NCI-H187 treated with DMSO at 0.1 percent for 48 hours (cell line): ENCODE data around the gene IL17C.
A peak's percentile ranks its signal among the peaks of the same experiment; 100 is the strongest.
"Not testable (repeated sequence)": the region's sequence is repeated elsewhere in the genome, so short reads cannot be mapped to it uniquely, and the experiment has no call there.

ENCODE experiments used
- DNase-seq: peaks from one replicate; lab custom pipeline; 2025; lab: John Stamatoyannopoulos, UW

IL17C gene, protein sequence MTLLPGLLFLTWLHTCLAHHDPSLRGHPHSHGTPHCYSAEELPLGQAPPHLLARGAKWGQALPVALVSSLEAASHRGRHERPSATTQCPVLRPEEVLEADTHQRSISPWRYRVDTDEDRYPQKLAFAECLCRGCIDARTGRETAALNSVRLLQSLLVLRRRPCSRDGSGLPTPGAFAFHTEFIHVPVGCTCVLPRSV

DNA sequence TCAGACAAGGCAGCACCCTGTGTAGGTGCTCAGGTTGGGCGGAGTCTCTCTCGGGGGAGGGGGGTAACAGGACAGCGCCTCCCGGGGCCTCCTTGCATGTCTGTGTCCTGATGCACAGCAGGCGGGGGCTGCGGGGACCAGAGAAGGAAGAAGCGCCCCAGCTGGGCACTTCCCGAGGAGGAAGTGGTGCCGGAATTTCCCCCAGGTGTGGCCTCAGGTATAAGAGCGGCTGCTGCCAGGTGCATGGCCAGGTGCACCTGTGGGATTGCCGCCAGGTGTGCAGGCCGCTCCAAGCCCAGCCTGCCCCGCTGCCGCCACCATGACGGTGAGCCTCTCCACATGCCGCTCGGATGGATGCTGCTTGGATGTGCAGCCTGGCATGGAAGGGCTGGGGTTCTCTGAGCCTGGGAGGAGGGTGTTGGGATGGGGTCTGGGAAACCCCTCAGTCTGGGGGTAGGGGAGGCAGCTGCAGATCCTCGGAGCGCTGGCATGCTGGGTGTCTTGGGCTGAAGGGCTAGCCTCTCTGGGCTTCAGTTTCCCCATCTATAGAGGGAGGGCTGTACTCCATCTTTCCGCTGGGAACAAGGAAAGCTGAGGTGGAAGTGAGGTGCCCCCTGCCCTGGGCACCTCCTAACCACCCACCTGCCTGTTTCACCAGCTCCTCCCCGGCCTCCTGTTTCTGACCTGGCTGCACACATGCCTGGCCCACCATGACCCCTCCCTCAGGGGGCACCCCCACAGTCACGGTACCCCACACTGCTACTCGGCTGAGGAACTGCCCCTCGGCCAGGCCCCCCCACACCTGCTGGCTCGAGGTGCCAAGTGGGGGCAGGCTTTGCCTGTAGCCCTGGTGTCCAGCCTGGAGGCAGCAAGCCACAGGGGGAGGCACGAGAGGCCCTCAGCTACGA, at the start of gene IL17C:
IL17C (plus strand) TSS at position 250 of the 908 bp plus-strand sequence; CDS start at position 320, 70 bp downstream.
- peak; percentile 37 for DNase-seq

DNA sequence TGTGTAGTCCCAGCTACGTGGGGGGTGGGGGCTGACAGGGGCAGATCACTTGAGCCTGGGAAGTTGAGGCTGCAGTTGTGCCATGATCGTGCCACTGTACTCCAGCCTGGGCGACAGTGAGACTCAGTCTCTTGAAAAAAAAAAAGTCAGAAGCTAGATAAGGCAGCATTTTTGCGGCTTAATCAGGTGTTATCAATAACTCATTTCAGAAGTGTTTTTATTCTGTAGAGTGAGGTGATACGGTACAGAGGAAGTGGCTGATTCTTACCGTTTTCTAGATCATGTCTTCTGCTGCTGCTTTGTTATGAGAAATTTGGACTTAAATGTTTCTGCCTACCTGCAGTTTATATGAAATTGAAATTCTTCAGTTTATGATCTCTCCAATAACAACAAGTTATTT, 49.6 kb upstream of the IL17C start:
- DNase-seq = no peak

DNA sequence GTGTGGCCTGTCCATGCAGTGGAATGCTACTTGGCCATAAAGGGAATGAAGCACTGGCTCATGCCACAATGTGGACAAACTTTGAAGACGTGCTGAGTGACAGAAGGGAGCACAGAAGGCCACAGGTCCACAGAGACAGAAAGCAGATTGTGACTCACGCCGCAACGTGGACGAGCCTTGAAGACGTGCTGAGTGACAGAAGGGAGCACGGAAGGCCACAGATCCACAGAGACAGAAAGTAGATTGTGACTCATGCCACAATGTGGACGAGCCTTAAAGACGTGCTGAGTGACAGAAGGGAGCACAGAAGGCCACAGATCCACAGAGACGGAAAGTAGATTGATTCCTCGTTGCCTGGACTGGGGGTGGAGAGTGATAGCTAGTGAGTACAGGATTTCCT, 48.9 kb upstream of the IL17C start:
- no peak for DNase-seq

DNA sequence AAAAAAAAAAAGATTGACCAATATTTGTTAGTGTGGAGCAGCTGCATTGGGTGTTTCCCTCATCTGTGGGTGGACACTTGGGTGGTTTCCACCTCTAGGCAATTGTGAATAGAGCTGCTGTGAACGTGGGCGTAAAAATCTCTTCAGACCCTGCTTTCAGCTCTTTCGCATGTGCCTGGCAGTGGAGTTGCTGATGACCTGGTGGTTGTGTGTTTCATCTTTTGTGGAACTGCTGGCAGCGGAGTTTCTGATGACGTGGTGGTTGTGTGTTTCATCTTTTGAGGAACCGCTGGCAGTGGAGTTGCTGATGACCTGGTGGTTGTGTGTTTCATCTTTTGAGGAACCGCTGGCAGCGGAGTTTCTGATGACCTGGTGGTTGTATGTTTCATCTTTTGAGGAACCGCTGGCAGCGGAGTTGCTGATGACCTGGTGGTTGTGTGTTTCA, 46.8 kb upstream of the IL17C start:
- DNase-seq = no peak

DNA sequence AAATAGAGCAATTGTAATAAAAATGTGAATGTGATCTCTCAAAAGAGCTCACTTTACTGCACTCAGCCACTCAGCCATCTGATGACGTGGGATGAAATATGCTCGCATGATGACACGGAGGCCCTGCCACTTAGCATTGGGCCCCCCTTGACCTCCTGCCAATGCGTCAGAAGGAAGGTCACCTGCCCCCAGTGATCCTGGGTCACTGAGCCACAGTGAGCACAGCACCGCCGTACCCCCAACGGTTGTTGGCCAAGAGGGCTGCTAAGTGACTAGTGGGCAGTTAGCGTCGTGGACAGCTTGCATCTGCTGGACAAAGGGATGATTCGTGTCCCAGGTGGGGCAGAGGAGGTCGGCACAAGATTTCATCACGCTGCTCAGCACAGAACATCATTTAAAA, 45.3 kb upstream of the IL17C start:
- no peak for DNase-seq

DNA sequence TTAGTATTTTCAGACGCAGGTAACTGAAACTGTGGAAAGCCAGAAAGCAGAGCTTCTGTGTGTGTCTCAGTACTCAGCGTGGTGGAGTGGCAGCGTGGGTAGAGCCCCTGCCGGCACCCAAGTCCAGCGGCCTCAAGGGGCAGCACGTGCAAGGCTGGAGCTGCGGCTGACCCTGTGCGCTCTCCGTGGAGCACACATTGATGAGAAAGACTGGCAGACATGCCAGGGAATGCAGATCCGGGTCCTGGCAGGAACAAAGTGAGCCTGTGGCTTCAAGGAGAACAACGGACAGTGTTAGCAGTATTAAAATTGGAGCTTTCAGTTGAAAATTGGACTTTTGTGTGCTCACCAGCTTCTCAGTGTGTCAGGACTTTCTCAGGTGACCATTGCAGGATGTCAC, 44.9 kb upstream of the IL17C start:
- DNase-seq = no peak

DNA sequence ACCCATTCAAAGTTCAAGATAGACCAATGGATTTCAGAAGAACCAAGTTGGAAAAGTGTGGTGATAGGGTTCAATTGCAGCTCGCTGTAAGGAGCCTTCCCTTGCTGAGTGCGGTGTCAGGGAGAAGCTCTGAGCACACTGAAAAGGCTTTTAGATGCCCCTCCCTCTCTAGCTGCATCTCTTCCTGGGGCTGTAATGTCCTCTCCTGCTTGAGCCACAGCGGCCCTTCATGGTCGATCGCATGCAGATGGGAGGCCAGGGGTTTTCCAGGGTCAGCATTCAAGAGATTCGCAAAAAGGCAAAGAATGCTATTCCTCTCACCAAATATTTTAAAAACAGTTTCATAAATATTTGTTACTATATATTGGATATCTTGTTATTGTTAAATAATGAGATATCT, 44.5 kb upstream of the IL17C start:
- DNase-seq = no peak

DNA sequence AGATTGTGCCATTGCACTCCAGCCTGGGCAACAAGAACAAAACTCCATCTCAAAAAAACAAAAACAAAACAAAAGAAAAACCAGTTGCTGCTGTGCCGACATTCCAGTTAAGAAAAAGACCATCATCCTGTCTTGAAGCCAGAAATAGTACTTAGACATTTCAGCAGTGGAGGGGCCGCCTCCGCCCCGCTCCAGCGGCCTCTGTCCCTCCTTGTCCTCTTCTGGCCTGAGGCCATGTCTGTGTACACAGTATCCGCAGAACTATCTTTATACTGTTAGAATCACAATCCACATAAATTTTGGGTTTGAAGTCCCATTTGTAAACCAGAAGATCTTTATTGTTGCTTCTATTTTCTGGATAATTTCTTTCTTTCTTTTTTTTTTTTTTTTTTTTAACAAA, 43.3 kb upstream of the IL17C start:
- no peak for DNase-seq

DNA sequence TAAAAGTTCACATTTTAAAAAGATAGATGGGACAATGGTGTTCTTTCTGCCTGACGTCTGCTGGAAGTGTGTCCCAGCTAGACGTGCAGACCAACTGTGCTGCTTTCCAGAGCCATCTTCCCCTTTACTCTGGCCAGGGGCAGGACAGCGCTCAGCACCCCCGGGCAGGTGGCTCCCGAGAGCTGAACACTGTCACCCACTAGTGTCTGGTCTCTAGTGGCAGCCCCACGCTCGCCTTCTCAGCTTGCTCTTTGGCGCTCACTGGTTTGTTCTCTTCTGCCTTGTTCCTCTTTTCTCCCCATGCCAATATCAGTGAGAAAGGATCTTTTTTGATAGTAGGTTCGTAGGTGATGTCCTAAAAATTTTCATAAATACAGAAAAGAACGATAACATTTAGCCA, 42.5 kb upstream of the IL17C start:
- no peak for DNase-seq

DNA sequence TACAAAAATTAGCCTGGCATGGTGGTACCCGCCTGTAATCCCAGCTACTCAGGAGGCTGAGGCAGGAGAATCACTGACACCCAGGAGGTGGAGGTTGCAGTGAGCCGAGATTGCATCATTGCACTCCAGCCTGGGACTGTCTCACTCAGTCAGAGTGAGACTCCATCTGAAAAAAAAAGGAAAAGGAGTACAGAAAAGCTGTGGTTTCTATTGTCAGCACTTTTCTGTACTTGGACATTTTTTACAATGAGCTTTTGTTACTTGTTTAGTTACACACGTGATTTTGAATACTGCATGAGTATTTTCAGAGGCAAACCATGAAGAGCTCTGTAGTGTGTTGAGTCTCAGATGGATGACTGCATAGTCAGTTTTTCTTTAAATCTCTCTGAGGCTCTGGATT, 41.9 kb upstream of the IL17C start:
- DNase-seq = no peak

DNA sequence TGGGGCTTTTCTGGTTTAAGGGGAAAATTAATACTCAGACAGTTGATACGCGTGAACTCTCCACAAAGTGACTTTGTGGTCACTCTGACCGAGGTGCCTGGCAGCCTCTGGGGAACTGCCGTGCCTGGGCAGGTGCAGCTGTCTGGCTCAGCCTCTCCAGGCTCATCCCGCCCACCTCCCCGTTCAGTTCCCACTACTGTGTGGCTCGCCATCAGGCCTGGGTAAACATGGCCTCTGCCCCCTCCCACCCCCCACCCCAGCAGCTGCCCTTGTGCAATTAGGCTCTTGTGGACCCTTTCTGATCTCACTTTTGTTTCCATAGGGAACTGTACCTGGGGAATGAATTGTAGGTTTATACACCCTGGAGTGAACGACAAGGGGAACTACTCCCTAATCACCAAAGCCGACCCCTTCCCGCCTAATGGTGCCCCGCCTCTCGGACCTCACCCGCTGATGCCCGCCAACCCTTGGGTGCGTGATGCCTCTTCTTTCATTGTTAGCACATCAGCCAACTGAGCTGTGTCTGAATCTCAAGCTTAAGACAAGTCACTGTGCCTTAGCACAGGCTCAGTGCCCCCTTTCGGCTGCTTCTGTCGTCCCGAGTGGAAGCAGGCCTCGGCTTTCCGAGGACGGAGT, 40.4 kb upstream of the IL17C start:
- no peak for DNase-seq

DNA sequence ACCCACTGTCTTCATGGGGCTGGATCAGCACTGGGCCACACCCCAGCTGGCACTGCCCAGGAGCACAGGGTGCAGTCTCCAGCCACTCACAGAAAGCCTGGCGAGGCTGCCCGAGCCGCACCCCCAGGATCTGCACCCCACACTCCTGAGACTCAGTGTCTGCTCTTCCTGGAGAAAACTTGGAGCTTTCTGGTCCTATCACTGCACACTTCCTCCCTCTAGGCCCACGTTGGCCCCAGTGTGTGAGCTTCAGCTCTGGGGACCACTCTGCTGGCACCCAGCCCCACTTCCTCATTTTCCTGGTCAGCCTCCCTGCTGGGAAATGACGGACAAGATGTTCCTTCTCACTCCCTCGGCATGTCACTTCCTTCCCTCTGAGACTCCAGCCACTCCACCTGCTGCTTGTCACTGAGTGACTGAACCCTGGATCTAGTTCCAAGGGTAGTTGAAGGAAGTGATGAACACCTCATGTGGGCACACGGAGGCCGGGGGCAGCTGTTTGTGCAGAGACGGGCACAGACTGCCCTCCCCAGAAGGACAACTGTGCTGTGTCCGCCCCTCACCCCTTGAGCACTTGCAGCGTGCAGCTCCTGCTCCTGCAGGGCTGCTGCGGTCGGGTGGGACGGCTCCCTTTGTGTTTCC, 39.2 kb upstream of the IL17C start:
- no peak for DNase-seq

DNA sequence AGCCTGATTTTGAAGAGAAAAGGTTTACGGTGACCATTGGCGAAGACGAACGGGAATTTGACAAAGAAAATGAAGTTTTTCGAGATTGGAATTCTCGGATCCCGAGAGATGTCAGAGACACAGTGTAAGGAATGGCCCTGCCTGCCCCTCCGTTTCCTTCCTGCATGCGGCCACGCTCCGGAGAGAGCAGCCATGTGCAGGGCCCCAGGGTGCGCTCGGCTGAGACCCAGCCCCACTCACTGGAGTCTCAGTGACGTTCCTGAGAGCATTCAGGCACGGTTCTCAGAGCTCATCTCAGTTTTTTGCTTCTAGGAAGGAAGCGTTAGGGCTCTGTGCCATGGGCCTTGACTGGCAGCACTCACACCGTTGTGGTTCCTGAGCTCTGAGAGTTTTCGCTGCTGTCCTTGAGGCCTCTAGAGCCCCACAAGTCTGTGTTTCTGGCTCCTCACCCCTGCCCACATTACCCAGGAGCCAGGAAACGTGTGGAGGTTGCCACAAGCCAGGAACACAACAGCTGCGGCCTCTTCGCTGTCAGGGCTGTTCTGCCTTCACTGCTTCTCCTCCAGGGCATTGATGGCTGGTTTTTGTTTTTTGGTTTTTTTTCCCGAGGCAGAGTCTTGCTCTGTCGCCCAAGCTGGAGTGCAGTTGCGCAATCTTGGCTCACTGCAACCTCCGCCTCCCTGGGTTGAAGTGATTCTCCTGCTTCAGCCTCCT, 38.4 kb upstream of the IL17C start:
- DNase-seq = no peak

DNA sequence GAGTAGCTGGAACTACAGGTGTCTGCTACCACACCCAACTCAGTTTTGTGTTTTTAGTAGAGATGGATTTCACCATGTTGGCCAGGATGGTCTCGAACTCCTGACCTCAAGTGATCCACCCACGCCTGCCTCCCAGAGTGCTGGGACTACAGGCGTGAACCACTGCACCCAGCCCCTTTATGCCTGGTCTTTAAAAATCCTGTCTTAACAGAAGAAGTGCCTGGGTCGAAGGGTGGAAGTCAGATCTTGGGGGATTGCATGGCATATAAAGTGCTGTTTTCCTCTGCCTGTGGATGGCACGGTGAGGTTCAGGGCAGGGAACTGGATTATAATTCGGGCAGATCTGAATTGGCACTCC, 37.9 kb upstream of the IL17C start:
- no peak for DNase-seq

DNA sequence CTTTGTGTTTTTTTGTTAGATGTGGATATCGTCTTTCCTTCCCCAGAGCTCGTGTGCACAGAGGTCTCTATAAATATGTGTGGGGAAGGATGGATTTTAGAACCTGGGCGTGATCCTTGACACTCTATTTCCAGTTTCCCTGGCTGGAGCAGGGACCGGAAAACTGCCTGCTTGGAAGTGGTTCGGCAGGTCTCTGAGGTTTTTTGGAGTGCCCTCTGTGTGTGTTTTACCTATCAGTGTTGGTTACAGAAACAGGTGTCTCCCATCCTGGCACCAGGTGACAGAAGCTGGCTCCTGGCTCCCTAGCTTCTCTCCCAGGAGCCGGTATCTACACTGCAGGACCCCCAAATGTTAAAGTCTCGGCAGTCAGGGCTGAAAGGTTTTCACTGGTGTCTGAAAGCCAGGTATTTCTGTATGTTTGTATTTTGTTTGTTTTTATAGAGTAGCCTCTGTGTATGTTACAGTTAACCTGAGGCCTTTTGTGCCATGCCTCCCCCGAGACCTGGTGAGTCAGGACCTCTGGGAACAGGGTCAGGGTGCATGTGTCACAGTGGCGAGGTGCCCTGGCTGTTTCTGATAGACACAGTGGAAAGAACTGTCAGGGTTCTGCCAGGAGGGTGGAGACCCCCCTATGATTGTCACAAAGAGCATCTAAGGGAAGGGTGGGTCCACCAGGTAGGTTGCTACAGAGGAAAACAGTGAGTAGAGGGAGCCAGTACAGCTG, 36.9 kb upstream of the IL17C start:
- no peak for DNase-seq

DNA sequence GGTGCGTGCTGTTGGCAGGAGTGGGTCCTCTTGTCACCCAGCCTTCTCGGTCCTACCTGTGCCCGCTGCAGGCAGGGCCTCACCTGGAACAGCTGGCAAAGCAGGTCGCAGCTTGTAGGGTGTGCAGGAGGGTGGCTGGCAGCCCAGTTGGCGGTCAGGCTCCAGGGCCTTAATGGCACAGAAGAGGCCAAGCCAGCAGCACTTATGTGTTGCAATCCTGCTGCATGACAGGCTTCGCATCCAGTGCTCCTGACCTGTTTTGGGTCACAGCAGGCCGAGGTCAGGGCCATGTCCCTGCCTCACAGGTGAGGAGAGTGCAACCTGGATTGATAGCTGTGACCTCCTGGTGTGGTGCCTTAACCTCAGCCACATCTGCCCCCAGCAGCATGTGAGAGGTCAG, 36.3 kb upstream of the IL17C start:
- no peak for DNase-seq

DNA sequence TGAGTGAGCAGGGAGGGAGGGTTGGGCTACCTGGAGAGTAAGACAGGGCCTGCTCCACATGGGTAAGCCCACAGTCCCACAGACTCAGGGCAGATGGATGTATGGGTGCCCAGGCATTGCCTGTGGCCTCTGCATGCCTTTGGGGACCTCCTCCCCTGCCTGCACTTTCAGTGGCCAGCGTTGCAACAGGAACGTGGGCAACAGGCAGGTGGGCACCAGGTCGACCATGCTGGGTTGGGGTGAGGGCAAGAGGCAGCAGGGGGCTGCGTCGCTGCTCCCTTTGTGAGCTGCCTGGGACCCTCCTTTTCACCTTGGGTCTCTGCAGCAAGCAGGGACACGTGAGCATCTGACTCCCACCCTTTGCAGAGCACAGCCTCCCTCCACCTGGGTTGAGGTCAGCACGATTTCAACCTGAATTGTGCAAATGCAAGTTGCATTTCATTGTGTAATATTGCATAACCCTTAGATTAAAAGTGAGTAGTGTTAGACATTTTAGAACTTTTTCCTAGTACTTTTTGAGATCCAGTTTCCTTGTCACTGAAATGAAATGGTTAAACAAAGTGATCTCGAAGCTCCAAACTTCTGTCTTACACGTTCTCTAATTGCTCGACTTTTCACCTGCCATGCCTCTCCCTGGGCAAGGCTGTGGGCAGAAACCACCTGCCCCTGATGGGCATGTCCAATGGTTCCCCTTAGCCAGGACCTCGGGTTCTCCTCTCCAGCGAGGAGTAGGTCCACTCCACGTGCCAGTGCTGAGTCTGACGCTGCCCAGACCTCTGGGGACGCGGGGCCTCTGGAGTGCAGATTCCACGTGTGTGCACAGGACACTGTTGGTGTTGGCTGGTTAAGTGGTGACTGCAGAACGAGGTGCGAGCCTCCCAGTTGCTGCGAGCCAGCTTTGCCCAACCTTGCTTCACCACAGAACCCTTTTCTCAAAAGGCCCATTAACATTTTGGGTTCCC, 32.9 kb upstream of the IL17C start:
- DNase-seq = no peak

DNA sequence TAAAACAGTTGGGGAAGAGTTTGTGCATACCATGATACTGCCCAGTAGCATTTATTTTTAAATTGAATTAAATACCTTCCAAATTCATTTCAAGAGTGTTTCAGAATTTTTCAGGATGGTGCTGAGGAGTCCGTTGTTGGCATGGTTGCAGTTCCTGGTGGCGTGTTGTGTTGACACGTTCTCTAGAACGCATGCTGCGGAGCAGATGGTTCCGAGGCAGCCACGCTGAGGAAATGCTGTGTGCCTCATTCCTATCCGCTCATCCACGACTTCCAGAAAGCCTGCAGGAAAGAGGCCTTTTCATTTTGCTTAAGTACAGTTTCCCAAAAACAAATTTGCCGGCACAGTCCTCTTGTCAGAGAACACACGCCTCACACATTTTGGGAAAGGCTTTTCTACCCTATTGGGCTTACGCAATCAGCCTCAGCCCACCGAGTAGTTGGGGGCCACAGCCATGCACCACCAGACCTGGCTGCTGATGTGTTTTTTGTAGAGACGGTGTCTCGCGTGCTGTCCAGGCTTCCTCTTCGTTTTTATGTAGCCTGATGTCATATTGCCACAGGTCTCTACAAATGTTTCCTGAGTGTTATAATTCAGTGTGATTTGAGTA, 32.1 kb upstream of the IL17C start:
- no peak for DNase-seq

DNA sequence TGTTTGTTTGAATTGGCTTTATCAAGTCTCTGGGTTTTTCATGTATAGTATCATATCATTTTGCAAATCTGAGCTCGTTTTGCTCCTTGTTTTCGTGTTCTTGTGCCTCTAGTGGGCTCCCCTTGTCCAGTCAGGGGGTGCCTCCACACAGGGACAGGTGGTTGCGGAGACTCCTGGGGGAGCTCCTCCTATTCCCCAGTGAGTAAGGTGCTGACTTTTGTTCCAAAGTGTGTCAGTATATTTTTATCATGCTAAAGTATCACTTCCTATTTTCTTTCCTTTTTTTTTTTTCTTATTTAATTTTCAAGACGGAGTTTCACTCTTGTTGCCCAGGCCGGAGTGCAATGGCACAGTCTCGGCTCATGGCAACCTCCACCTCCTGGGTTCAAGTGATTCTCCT, 30.3 kb upstream of the IL17C start:
- DNase-seq = no peak

DNA sequence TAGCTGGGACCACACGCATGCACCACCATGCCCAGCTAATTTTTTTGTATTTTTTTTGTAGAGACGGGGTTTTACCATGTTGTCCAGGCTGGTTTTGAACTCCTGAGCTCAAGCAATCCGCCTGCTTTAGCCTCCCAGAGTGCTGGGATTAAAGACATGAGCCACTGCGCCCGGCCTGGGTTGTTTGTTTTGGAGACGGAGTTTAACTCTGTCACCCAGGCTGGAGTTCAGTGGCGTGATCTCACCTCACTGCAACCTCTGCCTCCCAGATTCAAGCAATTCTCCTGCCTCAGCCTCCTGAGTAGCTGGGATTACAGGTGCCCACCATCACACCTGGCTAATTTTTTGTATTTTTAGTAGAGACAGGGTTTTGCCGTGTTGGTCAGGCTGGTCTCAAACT, 28.9 kb upstream of the IL17C start:
- DNase-seq = not testable (repeated sequence)
